Measurements from ENCODE around the gene FBXO41. TPM values are rescaled to one million over a fixed set of nuclear protein-coding genes. Genes with fewer than 3 reads are reported as not detected.

Gene FBXO41
- polyA plus RNA-seq, 1 of the 3 experiments (the other 2 are of a cell fraction), result 3.1 TPM

DNA sequence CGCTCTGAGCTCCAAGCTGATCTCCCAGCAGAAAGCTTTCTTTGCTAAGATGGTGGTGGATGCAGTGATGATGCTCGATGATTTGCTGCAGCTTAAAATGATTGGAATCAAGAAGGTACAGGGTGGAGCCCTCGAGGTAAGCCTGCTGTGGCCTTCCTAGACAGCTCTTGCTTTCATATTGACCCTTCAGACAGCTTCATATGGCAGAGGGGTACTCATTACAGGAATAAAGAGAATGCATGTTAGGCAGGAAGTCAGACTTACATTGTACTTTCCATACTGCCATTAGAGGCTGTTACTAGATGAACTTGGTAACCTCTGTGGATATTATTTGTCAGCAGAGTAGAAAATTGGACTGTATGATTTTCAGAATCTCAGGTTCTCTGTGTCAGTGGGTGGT lies 39.7 kb downstream of the FBXO41 start:
- Histone ChIP-seq H3K79me2 (ENCODE audit: insufficient read depth) (peaks cover 49% of the 10 kb centered on the region), H3K27ac (ENCODE audit: low read depth in 2 of 2, low read length in 1 of 2) (peak overlapping the region in 1 of 2 experiments; percentile 81; a peak in 2 of 4 replicates), H3K9ac (no peak overlapping the region), H3K27me3 (ENCODE audit: insufficient read depth) (no peaks in the 10 kb centered on the region), H3K4me2 (no peak overlapping the region), H3K9me3 (no peaks in the 10 kb centered on the region), H3K36me3 (replicated peaks in 1 of 2; ENCODE audit: control insufficient read depth in 1 of 2, insufficient read depth in 2 of 2, low read length in 1 of 2) (peaks cover 89 to 94% of the 10 kb centered on the region in 2 experiments), H4K20me1 (ENCODE audit: insufficient read depth) (peaks cover 52% of the 10 kb centered on the region), H3K4me1 (ENCODE audit: control insufficient read depth in 1 of 2, insufficient read depth in 2 of 2, low read depth in 1 of 2, low read length in 1 of 2) (peaks cover 0 to 21% of the 10 kb centered on the region in 2 experiments; a peak in 2 of 4 replicates), H3K9me2 (no peaks in the 10 kb centered on the region), H3F3A (replicated peaks; ENCODE audit: insufficient read depth) (peaks cover 6% of the 10 kb centered on the region), H2AFZ (ENCODE audit: low read depth) (no peak overlapping the region), H3K4me3 (ENCODE audit: low read depth in 2 of 2, low read length in 1 of 2) (no peak overlapping the region)
- ChIA-PET CTCF (interaction anchor here (0.9 to 3.5 kb wide), 6 partner anchors 10 to 67 kb away, joined by 3 to 19 read pairs (median 4); partner anchors contain the start of gene CCT7), POLR2A (interaction anchor here (0.9 to 1.5 kb wide), 5 partner anchors 8 to 13 kb away, joined by 3 to 13 read pairs (median 6); partner anchors contain the start of genes CCT7 and PRADC1)
- TF ChIP-seq TAF1 (IDR thresholded peaks at IDR 0.05; ENCODE audit: borderline replicate concordance, low read depth, low read length) (no peak), JUND (IDR thresholded peaks at IDR 0.05) (no peak), RFX5 (IDR thresholded peaks at IDR 0.05; ENCODE audit: low read length) (no peak), YY1 (IDR thresholded peaks at IDR 0.05; ENCODE audit: low read depth) (no peak), RAD21 (IDR thresholded peaks at IDR 0.05; ENCODE audit: low read length) (no peak), FOXJ3 (CRISPR knock-in tag; IDR thresholded peaks at IDR 0.05) (no peak), EP300 (IDR thresholded peaks at IDR 0.05; ENCODE audit: borderline replicate concordance in 1 of 2, low read depth in 1 of 2, low read length in 1 of 2) (no peak), TEAD4 (IDR thresholded peaks at IDR 0.05; ENCODE audit: borderline replicate concordance, insufficient read depth) (no peak), EZH2phosphoT487 (IDR thresholded peaks at IDR 0.05; ENCODE audit: borderline replicate concordance, low read depth) (no peak), SMC3 (IDR thresholded peaks at IDR 0.05; ENCODE audit: low read depth, low read length) (no peak)
- TF ChIP-seq, protein P1, sequence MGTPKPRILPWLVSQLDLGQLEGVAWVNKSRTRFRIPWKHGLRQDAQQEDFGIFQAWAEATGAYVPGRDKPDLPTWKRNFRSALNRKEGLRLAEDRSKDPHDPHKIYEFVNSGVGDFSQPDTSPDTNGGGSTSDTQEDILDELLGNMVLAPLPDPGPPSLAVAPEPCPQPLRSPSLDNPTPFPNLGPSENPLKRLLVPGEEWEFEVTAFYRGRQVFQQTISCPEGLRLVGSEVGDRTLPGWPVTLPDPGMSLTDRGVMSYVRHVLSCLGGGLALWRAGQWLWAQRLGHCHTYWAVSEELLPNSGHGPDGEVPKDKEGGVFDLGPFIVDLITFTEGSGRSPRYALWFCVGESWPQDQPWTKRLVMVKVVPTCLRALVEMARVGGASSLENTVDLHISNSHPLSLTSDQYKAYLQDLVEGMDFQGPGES (IDR thresholded peaks at IDR 0.05; ENCODE audit: low read depth, low read length), result no peak
- WGBS (ENCODE audit: low lambda C conversion rate), result 85% methylated on average over 3 of the region's 3 CpGs
- no peak for DNase-seq

DNA sequence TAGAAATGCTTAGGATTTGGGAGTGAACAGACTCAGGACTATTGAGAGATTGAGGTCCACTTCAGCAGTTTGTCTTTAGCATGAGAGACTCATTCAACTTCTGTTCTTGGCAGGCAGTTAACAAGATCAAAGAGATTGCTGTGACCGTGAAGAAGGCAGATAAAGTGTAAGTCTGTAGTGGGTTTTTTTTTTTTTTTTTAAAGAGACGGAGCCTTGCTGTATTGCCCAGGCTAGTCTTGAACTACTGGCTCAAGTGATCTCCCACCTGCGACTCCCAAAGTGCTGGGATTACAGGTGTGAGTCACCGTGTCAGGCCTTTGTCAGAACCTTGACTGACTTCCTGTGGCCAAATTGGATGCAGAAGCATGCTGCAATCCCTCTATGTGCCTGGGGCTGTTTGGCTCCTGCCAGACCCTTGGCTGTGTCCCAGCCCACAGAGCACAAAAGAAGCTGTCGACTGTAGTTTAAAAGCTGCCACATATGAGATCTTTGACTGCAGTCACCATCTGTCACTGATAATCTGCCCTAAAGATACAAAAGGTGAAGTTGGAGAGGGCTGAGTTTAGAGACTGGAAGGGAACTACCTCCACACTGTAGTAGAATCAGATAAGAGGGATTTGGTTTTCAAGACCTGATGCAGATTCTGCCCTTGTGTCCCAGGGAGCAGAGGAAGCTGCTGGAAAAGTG lies 40.3 kb downstream of the FBXO41 start:
- peaks cover 58% of the 10 kb centered on the region for H4K20me1 ChIP-seq (ENCODE audit: insufficient read depth)
- 25% methylated on average over 5 of the region's 5 CpGs for WGBS (ENCODE audit: low lambda C conversion rate)
- H3K9me3 ChIP-seq, result no peaks in the 10 kb centered on the region
- no peaks in the 10 kb centered on the region for H3K9me2 ChIP-seq
- CTCF ChIA-PET, result interaction anchor here (0.6 to 3.5 kb wide), 7 partner anchors 10 to 436 kb away, joined by 3 to 19 read pairs (median 3); partner anchors contain the start of gene CCT7
- POLR2A ChIA-PET, result interaction anchor here (0.9 to 1.5 kb wide), 5 partner anchors 9 to 13 kb away, joined by 3 to 13 read pairs (median 6); partner anchors contain the start of genes CCT7 and PRADC1
- H3F3A ChIP-seq (replicated peaks; ENCODE audit: insufficient read depth), result peaks cover 6% of the 10 kb centered on the region
- H3K27me3 ChIP-seq (ENCODE audit: insufficient read depth), result no peaks in the 10 kb centered on the region
- peak; percentile 74 for DNase-seq
- H3K36me3 ChIP-seq (replicated peaks in 1 of 2; ENCODE audit: control insufficient read depth in 1 of 2, insufficient read depth in 2 of 2, low read length in 1 of 2), result peaks cover 89% of the 10 kb centered on the region in 2 experiments
- no peak overlapping the region for H3K4me3 ChIP-seq (ENCODE audit: low read depth in 2 of 2, low read length in 1 of 2)
- peaks cover 55% of the 10 kb centered on the region for H3K79me2 ChIP-seq (ENCODE audit: insufficient read depth)
- no peak overlapping the region for H3K4me2 ChIP-seq
- no peak overlapping the region for H3K9ac ChIP-seq
- H2AFZ ChIP-seq (ENCODE audit: low read depth), result no peak overlapping the region
- peaks cover 0 to 22% of the 10 kb centered on the region in 2 experiments; a peak in 2 of 4 replicates for H3K4me1 ChIP-seq (ENCODE audit: control insufficient read depth in 1 of 2, insufficient read depth in 2 of 2, low read depth in 1 of 2, low read length in 1 of 2)
- H3K27ac ChIP-seq (ENCODE audit: low read depth in 2 of 2, low read length in 1 of 2), result peak overlapping the region in 1 of 2 experiments; percentile 81; a peak in 2 of 4 replicates
- TF ChIP-seq NFIC (IDR thresholded peaks at IDR 0.05; ENCODE audit: borderline replicate concordance) (0 out of 2 replicates have a peak, but pooled peaks have one; percentile 24), GATA2 (CRISPR knock-in tag; IDR thresholded peaks at IDR 0.05) (peak; percentile 60), CHD2 (IDR thresholded peaks at IDR 0.05; ENCODE audit: low read length, partially characterized antibody) (peak; percentile 53), RCOR1 (IDR thresholded peaks at IDR 0.05; ENCODE audit: low read length) (peak; percentile 88), MEF2A (IDR thresholded peaks at IDR 0.05; ENCODE audit: borderline replicate concordance, low read depth) (no peak), EP300 (IDR thresholded peaks at IDR 0.05; ENCODE audit: borderline replicate concordance in 1 of 2, low read depth in 1 of 2, low read length in 1 of 2) (peak in 1 of 2 experiments; percentile 77; a peak in 2 of 4 replicates)
- TF ChIP-seq, protein P2, sequence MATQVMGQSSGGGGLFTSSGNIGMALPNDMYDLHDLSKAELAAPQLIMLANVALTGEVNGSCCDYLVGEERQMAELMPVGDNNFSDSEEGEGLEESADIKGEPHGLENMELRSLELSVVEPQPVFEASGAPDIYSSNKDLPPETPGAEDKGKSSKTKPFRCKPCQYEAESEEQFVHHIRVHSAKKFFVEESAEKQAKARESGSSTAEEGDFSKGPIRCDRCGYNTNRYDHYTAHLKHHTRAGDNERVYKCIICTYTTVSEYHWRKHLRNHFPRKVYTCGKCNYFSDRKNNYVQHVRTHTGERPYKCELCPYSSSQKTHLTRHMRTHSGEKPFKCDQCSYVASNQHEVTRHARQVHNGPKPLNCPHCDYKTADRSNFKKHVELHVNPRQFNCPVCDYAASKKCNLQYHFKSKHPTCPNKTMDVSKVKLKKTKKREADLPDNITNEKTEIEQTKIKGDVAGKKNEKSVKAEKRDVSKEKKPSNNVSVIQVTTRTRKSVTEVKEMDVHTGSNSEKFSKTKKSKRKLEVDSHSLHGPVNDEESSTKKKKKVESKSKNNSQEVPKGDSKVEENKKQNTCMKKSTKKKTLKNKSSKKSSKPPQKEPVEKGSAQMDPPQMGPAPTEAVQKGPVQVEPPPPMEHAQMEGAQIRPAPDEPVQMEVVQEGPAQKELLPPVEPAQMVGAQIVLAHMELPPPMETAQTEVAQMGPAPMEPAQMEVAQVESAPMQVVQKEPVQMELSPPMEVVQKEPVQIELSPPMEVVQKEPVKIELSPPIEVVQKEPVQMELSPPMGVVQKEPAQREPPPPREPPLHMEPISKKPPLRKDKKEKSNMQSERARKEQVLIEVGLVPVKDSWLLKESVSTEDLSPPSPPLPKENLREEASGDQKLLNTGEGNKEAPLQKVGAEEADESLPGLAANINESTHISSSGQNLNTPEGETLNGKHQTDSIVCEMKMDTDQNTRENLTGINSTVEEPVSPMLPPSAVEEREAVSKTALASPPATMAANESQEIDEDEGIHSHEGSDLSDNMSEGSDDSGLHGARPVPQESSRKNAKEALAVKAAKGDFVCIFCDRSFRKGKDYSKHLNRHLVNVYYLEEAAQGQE (IDR thresholded peaks at IDR 0.05; ENCODE audit: low read depth, low read length), result no peak
- TF ChIP-seq, protein P3, sequence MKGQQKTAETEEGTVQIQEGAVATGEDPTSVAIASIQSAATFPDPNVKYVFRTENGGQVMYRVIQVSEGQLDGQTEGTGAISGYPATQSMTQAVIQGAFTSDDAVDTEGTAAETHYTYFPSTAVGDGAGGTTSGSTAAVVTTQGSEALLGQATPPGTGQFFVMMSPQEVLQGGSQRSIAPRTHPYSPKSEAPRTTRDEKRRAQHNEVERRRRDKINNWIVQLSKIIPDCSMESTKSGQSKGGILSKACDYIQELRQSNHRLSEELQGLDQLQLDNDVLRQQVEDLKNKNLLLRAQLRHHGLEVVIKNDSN (IDR thresholded peaks at IDR 0.05; ENCODE audit: borderline replicate concordance, low read depth), result no peak
- TF ChIP-seq, protein P4, sequence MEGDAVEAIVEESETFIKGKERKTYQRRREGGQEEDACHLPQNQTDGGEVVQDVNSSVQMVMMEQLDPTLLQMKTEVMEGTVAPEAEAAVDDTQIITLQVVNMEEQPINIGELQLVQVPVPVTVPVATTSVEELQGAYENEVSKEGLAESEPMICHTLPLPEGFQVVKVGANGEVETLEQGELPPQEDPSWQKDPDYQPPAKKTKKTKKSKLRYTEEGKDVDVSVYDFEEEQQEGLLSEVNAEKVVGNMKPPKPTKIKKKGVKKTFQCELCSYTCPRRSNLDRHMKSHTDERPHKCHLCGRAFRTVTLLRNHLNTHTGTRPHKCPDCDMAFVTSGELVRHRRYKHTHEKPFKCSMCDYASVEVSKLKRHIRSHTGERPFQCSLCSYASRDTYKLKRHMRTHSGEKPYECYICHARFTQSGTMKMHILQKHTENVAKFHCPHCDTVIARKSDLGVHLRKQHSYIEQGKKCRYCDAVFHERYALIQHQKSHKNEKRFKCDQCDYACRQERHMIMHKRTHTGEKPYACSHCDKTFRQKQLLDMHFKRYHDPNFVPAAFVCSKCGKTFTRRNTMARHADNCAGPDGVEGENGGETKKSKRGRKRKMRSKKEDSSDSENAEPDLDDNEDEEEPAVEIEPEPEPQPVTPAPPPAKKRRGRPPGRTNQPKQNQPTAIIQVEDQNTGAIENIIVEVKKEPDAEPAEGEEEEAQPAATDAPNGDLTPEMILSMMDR (IDR thresholded peaks at IDR 0.05), result no peak

All from SK-N-SH (cell line).